ENCODE results near the gene PHF12. TPM values are rescaled to one million over a fixed set of nuclear protein-coding genes. Genes with fewer than 3 reads are reported as not detected.
A peak's percentile ranks its signal among the peaks of the same experiment; 100 is the strongest.

The PHF12 gene
- total and polyA plus RNA-seq, 9 donors: 22.7 to 62.7 (median 48.6) TPM

DNA sequence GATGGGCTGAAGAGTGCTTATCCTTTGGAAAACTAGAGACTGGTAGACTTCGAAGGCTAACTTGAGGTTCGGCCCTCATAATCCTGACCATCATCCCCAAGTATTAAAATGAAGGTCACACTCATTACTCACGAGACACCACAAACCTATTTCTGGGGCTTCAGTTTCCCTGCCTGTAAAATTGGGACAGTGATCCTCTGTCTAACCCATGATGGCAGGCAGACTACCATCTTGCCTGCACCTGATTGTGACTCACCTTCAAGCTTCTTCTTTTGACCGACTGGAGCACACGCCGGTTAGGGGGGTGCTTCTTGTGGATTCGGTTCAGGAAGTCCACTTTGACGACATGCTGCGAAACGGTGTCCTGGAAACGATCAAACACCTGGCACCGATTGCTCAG lies 34.3 kb downstream of the PHF12 start:
- TF ChIP-seq, protein P1, sequence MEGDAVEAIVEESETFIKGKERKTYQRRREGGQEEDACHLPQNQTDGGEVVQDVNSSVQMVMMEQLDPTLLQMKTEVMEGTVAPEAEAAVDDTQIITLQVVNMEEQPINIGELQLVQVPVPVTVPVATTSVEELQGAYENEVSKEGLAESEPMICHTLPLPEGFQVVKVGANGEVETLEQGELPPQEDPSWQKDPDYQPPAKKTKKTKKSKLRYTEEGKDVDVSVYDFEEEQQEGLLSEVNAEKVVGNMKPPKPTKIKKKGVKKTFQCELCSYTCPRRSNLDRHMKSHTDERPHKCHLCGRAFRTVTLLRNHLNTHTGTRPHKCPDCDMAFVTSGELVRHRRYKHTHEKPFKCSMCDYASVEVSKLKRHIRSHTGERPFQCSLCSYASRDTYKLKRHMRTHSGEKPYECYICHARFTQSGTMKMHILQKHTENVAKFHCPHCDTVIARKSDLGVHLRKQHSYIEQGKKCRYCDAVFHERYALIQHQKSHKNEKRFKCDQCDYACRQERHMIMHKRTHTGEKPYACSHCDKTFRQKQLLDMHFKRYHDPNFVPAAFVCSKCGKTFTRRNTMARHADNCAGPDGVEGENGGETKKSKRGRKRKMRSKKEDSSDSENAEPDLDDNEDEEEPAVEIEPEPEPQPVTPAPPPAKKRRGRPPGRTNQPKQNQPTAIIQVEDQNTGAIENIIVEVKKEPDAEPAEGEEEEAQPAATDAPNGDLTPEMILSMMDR (IDR thresholded peaks at IDR 0.05): no peak
- TF ChIP-seq POLR2A (IDR thresholded peaks at IDR 0.05) (no peak), EP300 (IDR thresholded peaks at IDR 0.05) (no peak)
- Histone ChIP-seq H3K9me3 (no peaks in the 10 kb centered on the region), H3K36me3 (no peaks in the 10 kb centered on the region), H3K4me1 (ENCODE audit: insufficient read depth) (no peaks in the 10 kb centered on the region), H3K27ac (no peak overlapping the region), H3K27me3 (no peaks in the 10 kb centered on the region), H3K4me3 (no peak overlapping the region)
- intact Hi-C loops (cut with DNase I): loop anchor here in 2 of 4 donors (10.0 kb wide), 1 partner anchor 152 kb away; no protein-coding TSS in a partner anchor
- WGBS, 3 donors: 80 to 83% (median 82%) methylated on average over 12 of the region's 12 CpGs
- no peak for DNase-seq

DNA sequence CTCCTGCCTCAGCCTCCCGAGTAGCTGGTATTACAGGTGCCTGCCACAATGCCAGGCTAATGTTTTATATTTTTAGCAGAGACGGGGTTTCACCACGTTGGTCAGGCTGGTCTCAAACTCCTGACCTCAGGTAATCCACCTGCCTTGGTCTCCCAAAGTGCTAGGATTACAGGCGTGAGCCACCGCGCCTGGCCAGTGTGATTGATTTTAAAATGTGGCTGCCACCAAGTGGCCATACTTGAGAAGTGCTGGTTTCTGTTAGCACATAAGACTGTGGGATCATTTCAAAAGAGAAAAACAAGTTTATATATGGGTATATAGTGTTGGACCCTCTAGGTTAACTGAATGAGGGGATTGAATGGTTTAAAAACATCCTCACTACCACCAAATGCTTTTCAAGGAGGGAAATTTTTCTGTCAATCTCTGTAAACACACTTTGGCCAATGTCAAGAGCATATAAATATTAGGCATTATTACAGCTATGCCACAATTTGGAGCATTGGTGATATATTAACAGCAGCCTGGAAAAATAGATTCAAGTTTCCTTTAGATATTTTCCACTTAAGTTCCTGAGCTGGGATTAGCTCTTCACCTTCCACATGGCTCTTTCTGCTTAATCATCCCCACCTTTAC lies 34.9 kb downstream of the PHF12 start:
- TF ChIP-seq EP300 (IDR thresholded peaks at IDR 0.05): no peak
- TF ChIP-seq, protein P1 (IDR thresholded peaks at IDR 0.05): peak; percentile 16 to 48 (median 42)
- Histone ChIP-seq H3K27ac (no peak overlapping the region), H3K4me1 (ENCODE audit: insufficient read depth) (no peaks in the 10 kb centered on the region), H3K9me3 (no peaks in the 10 kb centered on the region), H3K36me3 (no peaks in the 10 kb centered on the region), H3K4me3 (no peak overlapping the region), H3K27me3 (no peaks in the 10 kb centered on the region)
- intact Hi-C loops (cut with DNase I): loop anchor here in 2 of 4 donors (10.0 kb wide), 1 partner anchor 152 kb away; no protein-coding TSS in a partner anchor
- WGBS, 3 donors: 38 to 47% (median 38%) methylated on average over 6 of the region's 6 CpGs
- peak in 2 of 5 donors; percentile 52 to 54 for DNase-seq

DNA sequence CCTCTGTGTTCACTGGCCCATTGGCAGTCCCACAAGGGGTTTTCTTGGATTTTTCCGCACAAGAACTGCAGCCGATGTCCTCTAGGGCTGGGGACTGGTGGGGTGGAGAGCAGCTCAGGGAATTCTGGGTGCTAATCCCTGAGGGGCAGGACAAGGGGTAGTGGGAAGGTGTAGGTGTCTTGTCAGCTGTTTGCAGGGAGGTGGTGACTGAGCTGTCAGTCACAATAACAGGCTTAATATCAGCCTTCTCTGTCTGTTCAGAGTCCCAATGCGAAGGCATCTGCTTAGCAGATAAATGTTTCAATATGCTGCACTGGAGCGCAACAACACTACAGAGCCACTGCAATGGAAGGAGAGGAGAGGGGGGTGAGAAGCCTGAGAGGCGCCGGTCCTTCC lies 38.4 kb downstream of the PHF12 start:
- H3K9me3 ChIP-seq: no peaks in the 10 kb centered on the region
- no peaks in the 10 kb centered on the region for H3K36me3 ChIP-seq
- H3K27me3 ChIP-seq: no peaks in the 10 kb centered on the region
- TF ChIP-seq, protein P1 (IDR thresholded peaks at IDR 0.05): no peak
- no peak for TF ChIP-seq EP300 (IDR thresholded peaks at IDR 0.05)
- no peak for TF ChIP-seq POLR2A (IDR thresholded peaks at IDR 0.05)
- no peak for DNase-seq
- no peak overlapping the region for H3K27ac ChIP-seq
- intact Hi-C loops (cut with DNase I): loop anchor here in 2 of 4 donors (10.0 kb wide), 1 partner anchor 148 kb away; no protein-coding TSS in a partner anchor
- WGBS, 3 donors: 91 to 97% (median 92%) methylated on average over 6 of the region's 6 CpGs
- peaks cover 7% of the 10 kb centered on the region for H3K4me1 ChIP-seq (ENCODE audit: insufficient read depth)
- no peak overlapping the region for H3K4me3 ChIP-seq

DNA sequence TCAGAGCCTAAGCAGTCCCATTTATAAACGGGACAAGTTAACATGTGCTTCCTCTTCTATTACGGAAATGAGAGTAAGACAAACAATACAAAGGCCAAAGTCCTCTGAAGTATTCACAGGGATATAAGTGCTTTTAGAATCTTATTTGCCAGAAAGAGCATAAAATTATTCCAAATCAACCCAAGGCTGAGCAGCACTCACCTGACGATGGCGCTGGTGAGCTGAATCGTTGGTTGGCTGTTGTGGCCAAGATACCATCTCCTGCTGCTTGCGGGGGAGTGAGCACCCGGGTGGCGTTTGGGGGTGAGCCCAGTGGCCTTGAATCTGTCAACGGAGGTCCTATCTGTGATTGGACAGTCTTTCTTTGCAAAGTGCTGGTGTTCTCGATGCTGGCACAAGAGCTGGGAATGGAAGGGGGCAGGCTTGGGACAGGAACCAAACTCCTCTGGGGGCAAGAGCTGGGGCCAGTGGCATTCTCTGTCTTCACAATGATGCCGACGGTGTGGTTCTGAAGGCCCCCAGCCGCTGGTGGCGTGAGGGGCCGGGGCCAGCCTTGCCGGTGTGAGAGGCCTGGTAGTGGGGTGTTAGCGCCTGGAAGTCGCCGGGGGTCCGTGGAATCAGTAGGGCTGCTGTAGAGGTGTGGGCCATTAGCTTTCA lies 38.9 kb downstream of the PHF12 start:
- Histone ChIP-seq H3K27ac (no peak overlapping the region), H3K4me3 (no peak overlapping the region), H3K36me3 (no peaks in the 10 kb centered on the region), H3K4me1 (ENCODE audit: insufficient read depth) (peaks cover 7% of the 10 kb centered on the region), H3K9me3 (no peaks in the 10 kb centered on the region), H3K27me3 (no peaks in the 10 kb centered on the region)
- 60 to 71% (median 64%) methylated on average over 20 of the region's 20 CpGs for WGBS, 3 donors
- DNase-seq: peak in 1 of 5 donors; percentile 33
- intact Hi-C loops (cut with DNase I): loop anchor here in 2 of 4 donors (10.0 kb wide), 1 partner anchor 148 kb away; no protein-coding TSS in a partner anchor
- no peak for TF ChIP-seq EP300 (IDR thresholded peaks at IDR 0.05)
- TF ChIP-seq, protein P1 (IDR thresholded peaks at IDR 0.05): no peak
- no peak for TF ChIP-seq POLR2A (IDR thresholded peaks at IDR 0.05)
